ENCODE data around the gene NEURL4.

The NEURL4 gene

GRCh38 chr17:7292729-7293128 is 36.4 kb downstream of the NEURL4 start:
- Histone ChIP-seq H3K4me3 (IDR thresholded peaks at IDR 0.05; ENCODE audit: insufficient read depth, low read depth, low read length) (no peak overlapping the region), H2AFZ (ENCODE audit: low read depth) (no peak overlapping the region), H3K9ac (no peak overlapping the region), H3K4me2 (no peak overlapping the region), H3K27ac (no peak overlapping the region), H3K27me3 (ENCODE audit: insufficient read depth, low read depth) (0 out of 2 replicates have a peak, but pooled peaks cover 2% of the 10 kb centered on the region), H3K36me3 (ENCODE audit: insufficient read depth) (no peaks in the 10 kb centered on the region), H4K20me1 (ENCODE audit: insufficient read depth) (no peaks in the 10 kb centered on the region), H3K79me2 (ENCODE audit: insufficient read depth, low read depth) (no peaks in the 10 kb centered on the region), H3K4me1 (ENCODE audit: low read depth, poor library complexity, severe bottlenecking) (no peaks in the 10 kb centered on the region)
- no peak for TF ChIP-seq CTCF (conservative IDR thresholded peaks at IDR 0.05; ENCODE audit: low read depth, low read length)

- Histone ChIP-seq H3K27me3 (ENCODE audit: insufficient read depth, low read depth) (0 out of 2 replicates have a peak, but pooled peaks cover 2% of the 10 kb centered on the region), H3K36me3 (ENCODE audit: insufficient read depth) (no peaks in the 10 kb centered on the region), H3K4me1 (ENCODE audit: low read depth, poor library complexity, severe bottlenecking) (no peaks in the 10 kb centered on the region), H3K27ac (no peak overlapping the region), H3K79me2 (ENCODE audit: insufficient read depth, low read depth) (no peaks in the 10 kb centered on the region), H3K4me3 (IDR thresholded peaks at IDR 0.05; ENCODE audit: insufficient read depth, low read depth, low read length) (no peak overlapping the region), H2AFZ (ENCODE audit: low read depth) (no peak overlapping the region), H3K4me2 (no peak overlapping the region), H3K9ac (no peak overlapping the region), H4K20me1 (ENCODE audit: insufficient read depth) (no peaks in the 10 kb centered on the region)
- TF ChIP-seq CTCF (conservative IDR thresholded peaks at IDR 0.05; ENCODE audit: low read depth, low read length): no peak
Observed at GRCh38 chr17:7292194-7292593, 36.9 kb downstream of the NEURL4 start.

GRCh38 chr17:7290685-7291084 is 38.5 kb downstream of the NEURL4 start:
- Histone ChIP-seq H3K4me2 (no peak overlapping the region), H3K4me1 (ENCODE audit: low read depth, poor library complexity, severe bottlenecking) (no peaks in the 10 kb centered on the region), H3K27ac (no peak overlapping the region), H3K79me2 (ENCODE audit: insufficient read depth, low read depth) (no peaks in the 10 kb centered on the region), H3K36me3 (ENCODE audit: insufficient read depth) (no peaks in the 10 kb centered on the region), H3K27me3 (ENCODE audit: insufficient read depth, low read depth) (0 out of 2 replicates have a peak, but pooled peaks cover 2% of the 10 kb centered on the region), H2AFZ (ENCODE audit: low read depth) (no peak overlapping the region), H4K20me1 (ENCODE audit: insufficient read depth) (no peaks in the 10 kb centered on the region), H3K9ac (no peak overlapping the region), H3K4me3 (IDR thresholded peaks at IDR 0.05; ENCODE audit: insufficient read depth, low read depth, low read length) (no peak overlapping the region)
- TF ChIP-seq CTCF (conservative IDR thresholded peaks at IDR 0.05; ENCODE audit: low read depth, low read length): no peak

- no peak overlapping the region for H2AFZ ChIP-seq (ENCODE audit: low read depth)
- H3K27ac ChIP-seq: no peak overlapping the region
- no peak for TF ChIP-seq CTCF (conservative IDR thresholded peaks at IDR 0.05; ENCODE audit: low read depth, low read length)
- H3K36me3 ChIP-seq (ENCODE audit: insufficient read depth): no peaks in the 10 kb centered on the region
- 0 out of 2 replicates have a peak, but pooled peaks cover 2% of the 10 kb centered on the region for H3K27me3 ChIP-seq (ENCODE audit: insufficient read depth, low read depth)
- no peaks in the 10 kb centered on the region for H3K79me2 ChIP-seq (ENCODE audit: insufficient read depth, low read depth)
- no peaks in the 10 kb centered on the region for H4K20me1 ChIP-seq (ENCODE audit: insufficient read depth)
- H3K4me3 ChIP-seq (IDR thresholded peaks at IDR 0.05; ENCODE audit: insufficient read depth, low read depth, low read length): no peak overlapping the region
- no peak overlapping the region for H3K9ac ChIP-seq
- no peak overlapping the region for H3K4me2 ChIP-seq
- no peaks in the 10 kb centered on the region for H3K4me1 ChIP-seq (ENCODE audit: low read depth, poor library complexity, severe bottlenecking)
Observed at GRCh38 chr17:7290166-7290565, 39.0 kb downstream of the NEURL4 start.
